ENCODE results near the gene SLC26A9. TPM values are rescaled to one million over a fixed set of nuclear protein-coding genes. Genes with fewer than 3 reads are reported as not detected.

The SLC26A9 gene
- total and polyA plus RNA-seq, 9 of the 15 experiments (the other 6 are each of a cell fraction or from before 2014, with no cell fraction given) = 0.03 TPM; not detected in 8

GRCh38 chr1:205929496-205930194, 13.6 kb downstream of the SLC26A9 start:
- no peak overlapping the region for H3K27ac ChIP-seq (ENCODE audit: extremely low read depth, low read depth, low read length)
- no peak overlapping the region for H3K4me3 ChIP-seq
- TF ChIP-seq SPI1 (IDR thresholded peaks at IDR 0.05; ENCODE audit: borderline replicate concordance, low read depth, low read length) = 0 out of 2 replicates have a peak, but pooled peaks have one; percentile 17
- no peak for TF ChIP-seq CEBPB (tag; IDR thresholded peaks at IDR 0.05)
- CTCF ChIA-PET (ENCODE audit: low intra/inter-chr PET ratio) = no interaction called here
- intact Hi-C loops (cut with micrococcal nuclease) = no loop called here
- H3K9me1 ChIP-seq (ENCODE audit: control insufficient read depth, insufficient read depth, low read length) = peaks cover 5% of the 10 kb centered on the region
- 10% methylated on average over 19 of the region's 19 CpGs for WGBS (ENCODE audit: insufficient coverage, low coverage, missing lambda C conversion rate)
- no peak for FAIRE-seq
- peaks cover 4 to 17% of the 10 kb centered on the region in 2 experiments; a peak in 3 of 5 replicates for H3K4me1 ChIP-seq (replicated peaks in 1 of 2; ENCODE audit: control insufficient read depth in 2 of 2, insufficient read depth in 2 of 2, low read length in 2 of 2)
- no peaks in the 10 kb centered on the region for H3K9me3 ChIP-seq (replicated peaks; ENCODE audit: control insufficient read depth, insufficient read depth, low read depth, low read length)
- peaks cover 5% of the 10 kb centered on the region; the same call in 1 of the 2 replicates for H4K20me1 ChIP-seq (replicated peaks; ENCODE audit: control insufficient read depth, insufficient read depth, low read length)
- H3K79me2 ChIP-seq (ENCODE audit: control insufficient read depth, insufficient read depth, low read length) = no peaks in the 10 kb centered on the region
- ATAC-seq = no peak
- peak overlapping the region; percentile 33; the same call in 1 of the 2 replicates for H3K4me2 ChIP-seq (ENCODE audit: insufficient read depth, low read length)
- no TSS peak for BruUV-seq (replicated peaks)
- H2AFZ ChIP-seq (ENCODE audit: low read depth, low read length) = no peak overlapping the region; the same call in 1 of the 2 replicates
- in situ Hi-C loops (cut with MboI) = loop anchor here (5.0 to 10.0 kb wide), 2 partner anchors 137 to 175 kb away; no protein-coding TSS in a partner anchor
- no peak overlapping the region for H3K9ac ChIP-seq (ENCODE audit: insufficient read depth in 1 of 2, low read depth in 2 of 2, low read length in 2 of 2)
- POLR2A ChIA-PET = interaction anchor here (0.6 kb wide), 1 partner anchor 881 kb away, joined by 4 read pairs; no protein-coding TSS in a partner anchor
- H3K36me3 ChIP-seq (ENCODE audit: control insufficient read depth, insufficient read depth, low read length) = no peaks in the 10 kb centered on the region
- DNase-seq (ENCODE audit: extremely low read depth in 1 of 4, low spot score in 3 of 4) = no peak
- peaks cover 46 to 87% of the 10 kb centered on the region in 2 experiments for H3K27me3 ChIP-seq (ENCODE audit: control insufficient read depth in 2 of 2, insufficient read depth in 2 of 2, low read length in 2 of 2)

- H3K27ac ChIP-seq (ENCODE audit: extremely low read depth, low read depth, low read length) = no peak overlapping the region
- H3K79me2 ChIP-seq (ENCODE audit: control insufficient read depth, insufficient read depth, low read length) = no peaks in the 10 kb centered on the region
- ChIA-PET POLR2A (interaction anchor here (0.5 kb wide), 1 partner anchor 15 kb away, joined by 4 read pairs; no protein-coding TSS in a partner anchor), CTCF (ENCODE audit: low intra/inter-chr PET ratio) (no interaction called here)
- H3K9me1 ChIP-seq (ENCODE audit: control insufficient read depth, insufficient read depth, low read length) = peaks cover 5% of the 10 kb centered on the region
- TF ChIP-seq E2F8 (IDR thresholded peaks at IDR 0.05; ENCODE audit: low read depth, partially characterized antibody) = no peak
- no peak for TF ChIP-seq FOXK2 (conservative IDR thresholded peaks at IDR 0.05 in 1 of 2, IDR thresholded peaks at IDR 0.05 in 1 of 2; ENCODE audit: low read depth in 2 of 2)
- no peak for TF ChIP-seq KLF6 (CRISPR knock-in tag; IDR thresholded peaks at IDR 0.05; ENCODE audit: borderline replicate concordance)
- no peak for TF ChIP-seq MAFK (IDR thresholded peaks at IDR 0.05; ENCODE audit: low read length)
- no peak for TF ChIP-seq ZNF354B (CRISPR knock-in tag; IDR thresholded peaks at IDR 0.05)
- TF ChIP-seq, protein P1, sequence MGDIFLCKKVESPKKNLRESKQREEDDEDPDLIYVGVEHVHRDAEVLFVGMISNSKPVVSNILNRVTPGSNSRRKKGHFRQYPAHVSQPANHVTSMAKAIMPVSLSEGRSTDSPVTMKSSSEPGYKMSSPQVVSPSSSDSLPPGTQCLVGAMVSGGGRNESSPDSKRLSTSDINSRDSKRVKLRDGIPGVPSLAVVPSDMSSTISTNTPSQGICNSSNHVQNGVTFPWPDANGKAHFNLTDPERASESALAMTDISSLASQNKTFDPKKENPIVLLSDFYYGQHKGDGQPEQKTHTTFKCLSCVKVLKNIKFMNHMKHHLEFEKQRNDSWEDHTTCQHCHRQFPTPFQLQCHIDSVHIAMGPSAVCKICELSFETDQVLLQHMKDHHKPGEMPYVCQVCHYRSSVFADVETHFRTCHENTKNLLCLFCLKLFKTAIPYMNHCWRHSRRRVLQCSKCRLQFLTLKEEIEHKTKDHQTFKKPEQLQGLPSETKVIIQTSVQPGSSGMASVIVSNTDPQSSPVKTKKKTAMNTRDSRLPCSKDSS (IDR thresholded peaks at IDR 0.05; ENCODE audit: low read depth, partially characterized antibody) = no peak
- no peak for TF ChIP-seq NFXL1 (CRISPR knock-in tag; IDR thresholded peaks at IDR 0.05)
- peaks cover 44 to 88% of the 10 kb centered on the region in 2 experiments for H3K27me3 ChIP-seq (ENCODE audit: control insufficient read depth in 2 of 2, insufficient read depth in 2 of 2, low read length in 2 of 2)
- no peak for ATAC-seq
- intact Hi-C loops (cut with micrococcal nuclease) (no loop called here), in situ Hi-C loops (cut with MboI) (loop anchor here (5.0 to 10.0 kb wide), 2 partner anchors 136 to 176 kb away; no protein-coding TSS in a partner anchor)
- H2AFZ ChIP-seq (ENCODE audit: low read depth, low read length) = no peak overlapping the region
- WGBS (ENCODE audit: insufficient coverage, low coverage, missing lambda C conversion rate) = 2% methylated on average over 5 of the region's 5 CpGs
- no peaks in the 10 kb centered on the region for H3K9me3 ChIP-seq (replicated peaks; ENCODE audit: control insufficient read depth, insufficient read depth, low read depth, low read length)
- H3K9ac ChIP-seq (ENCODE audit: insufficient read depth in 1 of 2, low read depth in 2 of 2, low read length in 2 of 2) = no peak overlapping the region
- peaks cover 4 to 13% of the 10 kb centered on the region in 2 experiments; a peak in 3 of 5 replicates for H3K4me1 ChIP-seq (replicated peaks in 1 of 2; ENCODE audit: control insufficient read depth in 2 of 2, insufficient read depth in 2 of 2, low read length in 2 of 2)
- H3K36me3 ChIP-seq (ENCODE audit: control insufficient read depth, insufficient read depth, low read length) = no peaks in the 10 kb centered on the region
- FAIRE-seq = no peak
- H3K4me2 ChIP-seq (ENCODE audit: insufficient read depth, low read length) = no peak overlapping the region
- no peak for DNase-seq (ENCODE audit: extremely low read depth in 1 of 4, low spot score in 3 of 4)
- peaks cover 11% of the 10 kb centered on the region; the same call in 1 of the 2 replicates for H4K20me1 ChIP-seq (replicated peaks; ENCODE audit: control insufficient read depth, insufficient read depth, low read length)
- no TSS peak for BruUV-seq (replicated peaks)
- H3K4me3 ChIP-seq = no peak overlapping the region
These were observed 14.9 kb downstream of the SLC26A9 start for GRCh38 chr1:205928317-205928716.
